Measurements from ENCODE around the gene TOX2. TPM values are rescaled to one million over a fixed set of nuclear protein-coding genes. Genes with fewer than 3 reads are reported as not detected.

The TOX2 gene
- total and polyA plus RNA-seq, 4 experiments from 2014 or later: 0.22 to 1.1 (median 0.49) TPM

DNA sequence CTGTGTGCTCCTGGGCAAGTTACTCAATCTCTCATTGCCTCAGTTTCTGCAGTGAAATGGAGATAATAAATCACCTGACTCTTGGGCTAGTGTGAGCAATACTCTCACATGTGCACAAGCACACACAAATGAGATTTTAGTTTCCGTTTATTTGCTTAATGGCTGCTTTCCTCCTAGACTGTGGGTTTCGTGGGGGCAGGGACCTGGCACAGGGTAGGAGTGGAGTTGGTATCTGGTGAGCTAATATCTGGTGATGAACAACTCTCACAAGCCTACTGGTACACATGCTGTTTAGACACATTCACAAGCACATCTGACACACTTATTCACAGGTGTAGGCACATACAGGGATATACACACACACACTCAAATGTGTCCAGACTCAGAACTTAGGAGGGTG, 73.8 kb downstream of the TOX2 start:
- intact Hi-C loops (cut with micrococcal nuclease): no loop called here

DNA sequence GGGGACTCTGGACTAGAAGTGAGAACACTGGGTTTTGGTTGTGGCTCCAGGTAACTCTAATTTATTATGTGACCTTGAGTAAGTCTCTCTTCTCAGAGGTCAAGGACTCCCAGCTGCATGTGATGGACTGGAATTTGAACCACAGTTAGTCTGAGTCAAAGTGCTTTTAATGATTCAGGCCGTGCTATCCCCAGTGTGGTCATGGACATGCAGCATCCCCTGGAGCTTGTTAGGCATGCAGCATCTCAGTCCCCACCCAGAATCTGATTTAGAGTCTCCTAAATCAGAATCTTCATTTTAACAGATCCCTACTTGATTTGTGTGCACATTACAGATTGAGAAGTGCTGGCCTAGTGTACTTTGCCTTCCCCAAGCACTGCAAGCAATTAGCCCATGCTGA, 74.2 kb downstream of the TOX2 start:
- Histone ChIP-seq H3K4me1 (ENCODE audit: insufficient read depth, low read length) (peaks cover 2% of the 10 kb centered on the region), H3K36me3 (ENCODE audit: insufficient read depth, low read length) (no peaks in the 10 kb centered on the region), H3K4me3 (ENCODE audit: low read length in 2 of 2) (no peak overlapping the region), H3K9me3 (ENCODE audit: control insufficient read depth in 1 of 2, low read length in 2 of 2) (no peaks in the 10 kb centered on the region), H3K27ac (ENCODE audit: low read depth, low read length) (no peak overlapping the region), H3K27me3 (ENCODE audit: insufficient read depth, low read length) (no peaks in the 10 kb centered on the region)
- H3K4me1 Mint-ChIP-seq: peaks cover 3 to 7% (median 6%) of the 10 kb centered on the region in 4 donors
- no peaks in the 10 kb centered on the region for H3K27me3 Mint-ChIP-seq
- H3K4me3 Mint-ChIP-seq: no peak overlapping the region
- ChIA-PET CTCF (ENCODE audit: partially characterized antibody) (interaction anchor here (0.7 kb wide), 1 partner anchor 42 kb away, joined by 3 read pairs; no protein-coding TSS in a partner anchor), POLR2A (ENCODE audit: partially characterized antibody) (no interaction called here)
- H3K9me3 Mint-ChIP-seq: peaks cover 0 to 3% (median 0%) of the 10 kb centered on the region in 8 donors
- intact Hi-C loops (cut with micrococcal nuclease): no loop called here
- DNase-seq: no peak
- H3K36me3 Mint-ChIP-seq: no peaks in the 10 kb centered on the region
- H3K27ac Mint-ChIP-seq: peak overlapping the region in 1 of 7 donors; percentile 7

More for the DNA sequence above, 73.8 kb downstream of the TOX2 start:
- H3K27me3 ChIP-seq (ENCODE audit: insufficient read depth, low read length): no peaks in the 10 kb centered on the region
- Mint-ChIP-seq H3K4me3 (no peak overlapping the region), H3K36me3 (no peaks in the 10 kb centered on the region), H3K27me3 (no peaks in the 10 kb centered on the region), H3K4me1 (peaks cover 4 to 7% (median 6%) of the 10 kb centered on the region in 4 donors), H3K9me3 (peaks cover 0 to 3% (median 0%) of the 10 kb centered on the region in 8 donors), H3K27ac (peak overlapping the region in 1 of 7 donors; percentile 31)
- ChIA-PET CTCF (ENCODE audit: partially characterized antibody) (no interaction called here), POLR2A (ENCODE audit: partially characterized antibody) (no interaction called here)
- no peak for DNase-seq
- no peak overlapping the region for H3K27ac ChIP-seq (ENCODE audit: low read depth, low read length)
- H3K4me1 ChIP-seq (ENCODE audit: insufficient read depth, low read length): peaks cover 6% of the 10 kb centered on the region
- H3K9me3 ChIP-seq (ENCODE audit: control insufficient read depth in 1 of 2, low read length in 2 of 2): no peaks in the 10 kb centered on the region
- no peaks in the 10 kb centered on the region for H3K36me3 ChIP-seq (ENCODE audit: insufficient read depth, low read length)
- H3K4me3 ChIP-seq (ENCODE audit: low read length in 2 of 2): no peak overlapping the region

DNA sequence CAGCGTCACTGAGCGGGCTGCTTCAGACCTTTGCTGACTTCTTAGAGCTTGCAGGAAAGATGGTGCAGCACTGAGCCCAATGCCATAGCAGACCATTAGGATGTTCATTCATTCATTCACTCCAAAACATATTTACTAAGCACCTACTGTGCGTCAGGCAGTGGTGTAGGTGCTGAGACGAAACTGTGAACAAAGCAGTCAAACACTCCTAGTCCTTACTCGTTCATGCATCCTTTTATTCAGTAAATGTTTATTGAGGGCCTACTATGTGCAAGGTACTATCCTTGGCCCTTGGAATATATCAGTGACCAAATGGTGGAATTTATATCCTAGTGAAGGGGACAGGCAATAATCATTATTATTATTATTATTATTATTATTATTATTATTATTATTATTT, 76.6 kb downstream of the TOX2 start:
- CTCF ChIA-PET (ENCODE audit: partially characterized antibody): no interaction called here
- Mint-ChIP-seq H3K4me1 (peaks cover 0 to 9% (median 4%) of the 10 kb centered on the region in 4 donors), H3K27ac (no peak overlapping the region), H3K27me3 (peaks cover 0 to 2% of the 10 kb centered on the region in 2 donors), H3K36me3 (no peaks in the 10 kb centered on the region), H3K4me3 (no peak overlapping the region), H3K9me3 (peaks cover 0 to 6% (median 0%) of the 10 kb centered on the region in 8 donors)
- no peaks in the 10 kb centered on the region for H3K4me1 ChIP-seq (ENCODE audit: insufficient read depth, low read length)
- H3K27me3 ChIP-seq (ENCODE audit: insufficient read depth, low read length): no peaks in the 10 kb centered on the region
- H3K36me3 ChIP-seq (ENCODE audit: insufficient read depth, low read length): no peaks in the 10 kb centered on the region
- POLR2A ChIA-PET (ENCODE audit: partially characterized antibody): no interaction called here
- no peaks in the 10 kb centered on the region for H3K9me3 ChIP-seq (ENCODE audit: control insufficient read depth in 1 of 2, low read length in 2 of 2)
- no peak for DNase-seq
- no peak overlapping the region for H3K27ac ChIP-seq (ENCODE audit: low read depth, low read length)
- no peak overlapping the region for H3K4me3 ChIP-seq (ENCODE audit: low read length in 2 of 2)
- intact Hi-C loops (cut with micrococcal nuclease): no loop called here

- H3K4me3 Mint-ChIP-seq: no peak overlapping the region
- Histone ChIP-seq H3K27me3 (ENCODE audit: insufficient read depth, low read length) (no peaks in the 10 kb centered on the region), H3K4me3 (ENCODE audit: low read length in 2 of 2) (no peak overlapping the region), H3K27ac (ENCODE audit: low read depth, low read length) (no peak overlapping the region), H3K4me1 (ENCODE audit: insufficient read depth, low read length) (no peaks in the 10 kb centered on the region), H3K9me3 (ENCODE audit: control insufficient read depth in 1 of 2, low read length in 2 of 2) (no peaks in the 10 kb centered on the region), H3K36me3 (ENCODE audit: insufficient read depth, low read length) (no peaks in the 10 kb centered on the region)
- intact Hi-C loops (cut with micrococcal nuclease): no loop called here
- CTCF ChIA-PET (ENCODE audit: partially characterized antibody): no interaction called here
- peaks cover 0 to 6% (median 0%) of the 10 kb centered on the region in 8 donors for H3K9me3 Mint-ChIP-seq
- DNase-seq: no peak
- no peaks in the 10 kb centered on the region for H3K36me3 Mint-ChIP-seq
- POLR2A ChIA-PET (ENCODE audit: partially characterized antibody): no interaction called here
- H3K27ac Mint-ChIP-seq: no peak overlapping the region
- peaks cover 0 to 9% (median 4%) of the 10 kb centered on the region in 4 donors for H3K4me1 Mint-ChIP-seq
- peaks cover 0 to 2% of the 10 kb centered on the region in 2 donors for H3K27me3 Mint-ChIP-seq
Observed at GRCh38 chr20:43991982-43992381, 77.3 kb downstream of the TOX2 start.

GRCh38 chr20:43992885-43993284, 78.2 kb downstream of the TOX2 start:
- DNase-seq: no peak
- H3K27ac ChIP-seq (ENCODE audit: low read depth, low read length): no peak overlapping the region
- POLR2A ChIA-PET (ENCODE audit: partially characterized antibody): no interaction called here
- Mint-ChIP-seq H3K4me1 (peaks cover 0 to 8% (median 4%) of the 10 kb centered on the region in 4 donors), H3K4me3 (no peak overlapping the region), H3K36me3 (no peaks in the 10 kb centered on the region), H3K27ac (no peak overlapping the region), H3K27me3 (peaks cover 0 to 2% of the 10 kb centered on the region in 2 donors), H3K9me3 (peaks cover 0 to 6% (median 0%) of the 10 kb centered on the region in 8 donors)
- H3K4me3 ChIP-seq (ENCODE audit: low read length in 2 of 2): no peak overlapping the region
- intact Hi-C loops (cut with micrococcal nuclease): no loop called here
- H3K4me1 ChIP-seq (ENCODE audit: insufficient read depth, low read length): no peaks in the 10 kb centered on the region
- no peaks in the 10 kb centered on the region for H3K36me3 ChIP-seq (ENCODE audit: insufficient read depth, low read length)
- no peaks in the 10 kb centered on the region for H3K9me3 ChIP-seq (ENCODE audit: control insufficient read depth in 1 of 2, low read length in 2 of 2)
- H3K27me3 ChIP-seq (ENCODE audit: insufficient read depth, low read length): no peaks in the 10 kb centered on the region
- CTCF ChIA-PET (ENCODE audit: partially characterized antibody): interaction anchor here (0.7 kb wide), 1 partner anchor 12 kb away, joined by 3 read pairs; no protein-coding TSS in a partner anchor

- Mint-ChIP-seq H3K9me3 (peaks cover 0 to 6% (median 0%) of the 10 kb centered on the region in 8 donors), H3K4me3 (no peak overlapping the region), H3K4me1 (peaks cover 0 to 3% (median 1%) of the 10 kb centered on the region in 4 donors), H3K27me3 (peaks cover 0 to 2% of the 10 kb centered on the region in 2 donors), H3K36me3 (no peaks in the 10 kb centered on the region), H3K27ac (no peak overlapping the region)
- CTCF ChIA-PET (ENCODE audit: partially characterized antibody): no interaction called here
- Histone ChIP-seq H3K9me3 (ENCODE audit: control insufficient read depth in 1 of 2, low read length in 2 of 2) (no peaks in the 10 kb centered on the region), H3K4me3 (ENCODE audit: low read length in 2 of 2) (no peak overlapping the region), H3K4me1 (ENCODE audit: insufficient read depth, low read length) (no peaks in the 10 kb centered on the region), H3K27ac (ENCODE audit: low read depth, low read length) (no peak overlapping the region), H3K27me3 (ENCODE audit: insufficient read depth, low read length) (no peaks in the 10 kb centered on the region), H3K36me3 (ENCODE audit: insufficient read depth, low read length) (no peaks in the 10 kb centered on the region)
- intact Hi-C loops (cut with micrococcal nuclease): no loop called here
- POLR2A ChIA-PET (ENCODE audit: partially characterized antibody): no interaction called here
- no peak for DNase-seq
Observed at GRCh38 chr20:43993560-43993959, 78.9 kb downstream of the TOX2 start.

GRCh38 chr20:43994486-43995100, 79.9 kb downstream of the TOX2 start:
- DNase-seq: no peak
- Mint-ChIP-seq H3K9me3 (peaks cover 0 to 3% (median 0%) of the 10 kb centered on the region in 8 donors), H3K36me3 (no peaks in the 10 kb centered on the region), H3K4me1 (peaks cover 0 to 3% (median under 1%) of the 10 kb centered on the region in 4 donors), H3K27ac (no peak overlapping the region), H3K27me3 (peaks cover 0 to 2% of the 10 kb centered on the region in 2 donors), H3K4me3 (no peak overlapping the region)
- no peaks in the 10 kb centered on the region for H3K27me3 ChIP-seq (ENCODE audit: insufficient read depth, low read length)
- H3K4me3 ChIP-seq (ENCODE audit: low read length in 2 of 2): no peak overlapping the region
- ChIA-PET CTCF (ENCODE audit: partially characterized antibody) (no interaction called here), POLR2A (ENCODE audit: partially characterized antibody) (no interaction called here)
- H3K36me3 ChIP-seq (ENCODE audit: insufficient read depth, low read length): no peaks in the 10 kb centered on the region
- H3K9me3 ChIP-seq (ENCODE audit: control insufficient read depth in 1 of 2, low read length in 2 of 2): no peaks in the 10 kb centered on the region
- no peak overlapping the region for H3K27ac ChIP-seq (ENCODE audit: low read depth, low read length)
- H3K4me1 ChIP-seq (ENCODE audit: insufficient read depth, low read length): no peaks in the 10 kb centered on the region
- intact Hi-C loops (cut with micrococcal nuclease): no loop called here
